Astrocyte of the cerebellum (primary cell): Measurements from ENCODE around the gene THADA.
"Not testable (repeated sequence)": the region's sequence is repeated elsewhere in the genome, so short reads cannot be mapped to it uniquely, and the experiment has no call there.

Experiments
- DNase-seq: peaks from one replicate; pipeline ENCODE4 v3.0.0-alpha.2; 2011; ENCODE audit warnings: low read depth
- H3K4me3 ChIP-seq: 2 replicates; pipeline ENCODE4 v1.5.1; 2011; ENCODE audit warnings: mild to moderate bottlenecking, low read depth, low read length, moderate library complexity
- CTCF ChIP-seq: IDR thresholded peaks from 2 replicates; pipeline ENCODE4 v1.5.1; 2012; ENCODE audit warnings: low read length, low read depth, moderate library complexity, mild to moderate bottlenecking; ENCODE audit errors: missing control alignments
- in situ Hi-C: cut with HindIII; loops from 2 replicates; pipeline ENCODE4 v1.10.0; 2017; ENCODE audit warnings: low sequenced_read_pairs

Gene THADA

GRCh38 chr2:43387092-43388062 lies 208.5 kb downstream of the THADA start:
- no peak for DNase-seq
- in situ Hi-C loops = no loop called here
- TF ChIP-seq CTCF = no peak
- no peak overlapping the region for H3K4me3 ChIP-seq

GRCh38 chr2:43386679-43387078 lies 209.2 kb downstream of the THADA start:
- DNase-seq, in situ Hi-C loops, H3K4me3 ChIP-seq: not testable (repeated sequence)

- no peak for TF ChIP-seq CTCF
- DNase-seq = no peak
- H3K4me3 ChIP-seq = no peak overlapping the region
- in situ Hi-C loops = no loop called here
These were observed 211.7 kb downstream of the THADA start for GRCh38 chr2:43384143-43384542.

- TF ChIP-seq CTCF = no peak
- no peak for DNase-seq
- no peak overlapping the region for H3K4me3 ChIP-seq
- in situ Hi-C loops = no loop called here
These were observed 212.3 kb downstream of the THADA start for GRCh38 chr2:43383533-43383932.

- no peak overlapping the region for H3K4me3 ChIP-seq
- DNase-seq = no peak
- in situ Hi-C loops = no loop called here
- no peak for TF ChIP-seq CTCF
These were observed 216.3 kb downstream of the THADA start for GRCh38 chr2:43379494-43379893.

GRCh38 chr2:43377327-43377726 lies 218.5 kb downstream of the THADA start:
- in situ Hi-C loops = no loop called here
- H3K4me3 ChIP-seq = no peak overlapping the region
- TF ChIP-seq CTCF = no peak
- no peak for DNase-seq

- no peak overlapping the region for H3K4me3 ChIP-seq
- TF ChIP-seq CTCF = no peak
- no peak for DNase-seq
These were observed 219.2 kb downstream of the THADA start for GRCh38 chr2:43376523-43377198.

More at GRCh38 chr2:43376523-43377198, 219.2 kb downstream of the THADA start:
- in situ Hi-C loops = no loop called here
